Measurements from ENCODE around the gene FZD7.

DNA sequence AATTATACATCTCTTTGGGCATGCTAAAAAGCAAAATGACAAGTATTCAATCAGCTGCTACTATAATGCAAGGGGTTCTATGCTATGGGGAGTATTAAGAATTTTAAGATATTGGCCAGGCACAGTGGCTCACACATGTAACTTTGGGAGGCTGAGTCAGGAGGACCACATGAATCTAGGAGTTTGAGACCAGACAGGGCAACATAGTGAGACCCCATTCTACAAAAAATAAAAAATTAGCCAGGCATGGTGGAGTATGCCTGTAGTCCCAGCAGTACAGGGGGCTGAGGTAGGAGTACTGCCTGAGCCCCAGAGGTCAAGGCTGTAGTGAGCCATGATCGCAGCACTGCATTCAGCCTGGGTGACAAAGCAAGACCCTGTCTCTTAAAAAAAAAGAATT, 33.9 kb downstream of the FZD7 start:
- TF ChIP-seq POLR2A (IDR thresholded peaks at IDR 0.05), result no peak
- TF ChIP-seq, protein P1, sequence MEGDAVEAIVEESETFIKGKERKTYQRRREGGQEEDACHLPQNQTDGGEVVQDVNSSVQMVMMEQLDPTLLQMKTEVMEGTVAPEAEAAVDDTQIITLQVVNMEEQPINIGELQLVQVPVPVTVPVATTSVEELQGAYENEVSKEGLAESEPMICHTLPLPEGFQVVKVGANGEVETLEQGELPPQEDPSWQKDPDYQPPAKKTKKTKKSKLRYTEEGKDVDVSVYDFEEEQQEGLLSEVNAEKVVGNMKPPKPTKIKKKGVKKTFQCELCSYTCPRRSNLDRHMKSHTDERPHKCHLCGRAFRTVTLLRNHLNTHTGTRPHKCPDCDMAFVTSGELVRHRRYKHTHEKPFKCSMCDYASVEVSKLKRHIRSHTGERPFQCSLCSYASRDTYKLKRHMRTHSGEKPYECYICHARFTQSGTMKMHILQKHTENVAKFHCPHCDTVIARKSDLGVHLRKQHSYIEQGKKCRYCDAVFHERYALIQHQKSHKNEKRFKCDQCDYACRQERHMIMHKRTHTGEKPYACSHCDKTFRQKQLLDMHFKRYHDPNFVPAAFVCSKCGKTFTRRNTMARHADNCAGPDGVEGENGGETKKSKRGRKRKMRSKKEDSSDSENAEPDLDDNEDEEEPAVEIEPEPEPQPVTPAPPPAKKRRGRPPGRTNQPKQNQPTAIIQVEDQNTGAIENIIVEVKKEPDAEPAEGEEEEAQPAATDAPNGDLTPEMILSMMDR (IDR thresholded peaks at IDR 0.05), result no peak
